Stimulated activated CD4-positive, alpha-beta T cell treated with anti-CD3 and anti-CD28 coated beads, TNF-alpha, amount 100 ng/mL, for 4 hours (primary cell): Measurements from ENCODE around the gene RABGAP1L.
"Not testable (repeated sequence)": the region's sequence is repeated elsewhere in the genome, so short reads cannot be mapped to it uniquely, and the experiment has no call there.

Experiments used
- DNase-seq, 3 experiments: peaks; one replicate each; pipeline ENCODE4 v3.0.0-alpha.2; 2020; ENCODE audit warnings: low read depth in 3 of 3

RABGAP1L gene

DNA sequence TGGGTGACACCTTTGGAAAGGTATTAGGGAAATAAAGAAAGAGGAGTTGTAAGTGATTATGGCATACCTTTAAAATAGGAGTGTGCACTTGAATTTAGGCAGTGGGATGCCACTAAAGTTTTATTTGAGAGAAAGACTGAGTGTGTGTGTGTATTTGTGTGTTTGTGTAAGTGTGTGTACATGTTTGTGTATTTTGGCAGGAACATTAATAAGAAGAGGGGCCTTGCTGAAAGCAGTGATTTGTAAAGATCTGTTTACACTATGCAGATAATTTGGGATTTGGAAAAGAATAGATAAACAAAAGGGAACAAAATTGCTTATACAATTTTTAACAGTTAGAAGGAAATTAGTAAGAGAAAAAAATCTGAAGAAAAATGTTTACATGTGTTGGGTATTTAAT, 409.2 kb downstream of the RABGAP1L start:
- DNase-seq = no peak

DNA sequence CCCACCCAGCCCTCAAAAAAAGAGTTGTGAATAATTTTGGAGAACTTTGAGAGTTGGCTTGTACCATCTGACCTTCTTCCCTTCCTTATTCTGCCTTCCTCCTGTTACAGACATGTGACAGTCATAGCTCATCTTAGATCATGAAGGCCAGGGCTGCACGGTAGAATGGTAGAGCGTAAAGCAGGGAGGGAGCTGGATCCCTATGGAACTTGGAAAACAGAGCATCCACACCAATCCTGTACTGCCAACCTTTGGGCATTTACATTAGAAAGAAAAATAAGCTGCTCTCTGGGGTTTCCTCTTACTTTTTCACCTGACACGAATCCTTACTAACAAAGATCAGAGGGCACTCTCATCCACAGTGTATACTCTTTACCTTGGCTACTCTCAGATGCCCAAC, 409.9 kb downstream of the RABGAP1L start:
- no peak for DNase-seq

DNA sequence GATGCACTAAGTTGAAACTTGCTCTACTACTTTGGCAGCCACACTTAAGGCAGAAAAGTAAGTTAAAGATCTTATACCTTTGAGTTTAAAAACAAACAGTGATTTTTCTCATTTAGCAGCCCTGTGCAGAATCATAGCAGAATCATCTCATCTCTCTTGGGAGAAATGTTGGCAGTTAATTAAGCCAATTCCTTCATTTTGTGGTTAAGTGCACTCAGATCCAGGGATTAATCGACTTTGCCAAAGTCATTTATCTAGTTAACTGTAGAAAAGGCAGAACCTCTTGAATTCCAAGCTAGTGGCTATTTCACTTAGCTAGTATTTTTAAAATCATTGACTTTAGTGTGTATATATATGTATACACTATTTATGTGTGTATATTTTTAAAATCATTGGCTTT, 413.5 kb downstream of the RABGAP1L start:
- no peak for DNase-seq

DNA sequence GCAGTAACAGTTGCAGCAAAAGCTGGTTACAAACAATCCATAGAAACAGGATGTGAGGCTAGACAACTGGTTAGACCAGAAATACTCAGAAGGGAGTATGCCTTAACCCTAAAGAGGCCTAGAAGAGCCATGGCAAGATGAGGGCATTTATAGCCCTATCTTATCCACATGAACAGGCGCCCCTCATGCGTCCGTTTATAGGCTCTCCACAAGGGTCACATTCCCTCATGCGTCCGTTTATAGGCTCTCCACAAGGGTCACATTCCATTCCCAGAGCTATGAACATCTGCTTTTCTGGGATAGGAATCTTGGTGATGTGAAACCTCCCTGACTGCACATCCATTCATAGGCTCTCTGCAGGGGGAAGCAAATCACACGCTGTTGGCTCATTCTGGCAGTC, 416.8 kb downstream of the RABGAP1L start:
- not testable (repeated sequence) for DNase-seq

DNA sequence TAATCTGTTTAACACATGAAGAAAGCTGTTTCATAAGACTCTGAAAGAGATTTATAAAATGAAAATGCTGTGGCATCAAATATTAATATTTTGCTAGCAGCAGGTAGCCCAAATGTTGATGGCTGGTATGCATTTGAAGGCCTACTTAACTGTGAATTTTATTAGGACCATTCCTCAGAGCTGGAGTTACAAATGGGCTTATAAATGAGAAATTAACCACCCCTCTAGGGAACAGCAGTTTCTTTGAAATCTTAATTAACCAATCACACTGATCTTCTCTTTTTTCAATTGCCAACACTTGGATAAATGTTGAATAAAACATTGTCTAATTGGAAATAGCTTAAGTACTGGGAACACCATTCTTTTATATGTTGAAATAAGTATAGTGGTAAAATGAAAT, 418.4 kb downstream of the RABGAP1L start:
- DNase-seq = no peak

DNA sequence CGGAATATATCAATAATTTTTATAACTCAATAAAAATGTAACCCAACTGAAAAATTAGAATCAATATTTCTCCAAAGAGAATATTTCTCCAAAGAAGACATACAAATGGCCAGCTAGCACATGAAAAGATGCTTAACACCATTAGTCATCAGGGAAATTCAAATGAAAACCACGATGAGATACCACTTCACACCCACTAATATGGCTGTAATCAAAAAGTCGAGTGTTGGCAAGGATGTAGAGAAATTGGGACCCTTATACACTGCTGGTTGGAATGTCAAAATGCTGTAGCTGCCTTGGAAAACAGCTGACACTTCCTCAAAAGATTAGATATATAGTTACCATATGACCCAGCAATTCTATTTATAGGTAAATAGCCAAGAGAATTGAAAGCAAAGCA, 421.5 kb downstream of the RABGAP1L start:
- DNase-seq = no peak

DNA sequence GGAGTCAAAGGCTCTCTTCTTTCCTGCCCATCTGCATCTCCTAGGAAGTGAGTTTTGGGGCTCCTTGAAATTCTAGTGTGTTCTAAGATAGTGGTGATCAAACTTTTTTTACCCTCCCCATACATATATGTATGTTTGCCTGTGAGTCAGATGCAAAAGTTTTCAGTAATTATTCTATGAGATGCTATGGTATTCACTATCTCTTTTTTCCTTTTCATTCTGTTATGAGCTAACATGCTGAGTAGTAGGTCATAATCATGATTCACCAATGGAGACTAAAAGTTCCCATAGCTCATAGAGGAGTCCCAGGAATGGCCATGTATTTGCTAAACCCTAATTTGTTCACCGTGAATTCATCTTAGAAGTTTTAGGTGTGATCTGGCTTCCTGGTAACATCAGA, 424.0 kb downstream of the RABGAP1L start:
- no peak for DNase-seq

DNA sequence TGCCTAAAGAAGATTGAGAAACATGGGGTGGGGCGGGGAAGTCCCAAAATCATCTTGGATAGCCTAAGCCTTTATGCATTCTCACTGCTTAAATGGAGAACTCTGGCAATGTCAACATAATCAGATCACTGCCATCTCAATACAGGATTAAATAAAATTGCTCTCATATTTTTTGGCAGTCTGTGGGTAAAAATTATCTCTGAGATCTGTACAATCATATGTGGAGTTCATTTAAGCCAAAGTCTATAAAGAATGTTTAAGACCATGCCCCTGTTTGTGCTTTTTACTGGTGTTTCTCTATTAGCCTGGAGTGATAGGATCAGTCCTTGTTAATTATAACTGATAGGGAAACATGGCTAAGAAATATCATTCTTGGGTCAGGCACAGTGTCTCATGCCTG, 424.8 kb downstream of the RABGAP1L start:
- no peak for DNase-seq

DNA sequence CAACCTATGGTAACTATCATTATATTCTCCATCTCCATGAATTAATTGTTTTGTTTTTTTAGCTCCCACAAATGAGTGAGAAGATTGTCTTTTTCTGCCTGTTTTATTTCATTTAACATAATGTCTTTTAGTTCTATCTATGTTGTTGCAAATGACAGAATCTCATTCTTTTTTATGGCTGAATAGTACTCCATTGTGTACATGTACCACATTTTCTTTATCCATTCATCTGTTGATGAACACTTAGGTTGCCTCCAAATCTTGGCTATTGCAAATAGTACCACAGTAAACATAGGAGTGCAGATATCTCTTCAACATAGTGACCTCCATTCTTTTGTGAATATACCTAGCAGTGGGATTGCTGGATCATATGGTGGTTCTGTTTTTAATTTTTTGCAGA, 429.3 kb downstream of the RABGAP1L start:
- not testable (repeated sequence) for DNase-seq

DNA sequence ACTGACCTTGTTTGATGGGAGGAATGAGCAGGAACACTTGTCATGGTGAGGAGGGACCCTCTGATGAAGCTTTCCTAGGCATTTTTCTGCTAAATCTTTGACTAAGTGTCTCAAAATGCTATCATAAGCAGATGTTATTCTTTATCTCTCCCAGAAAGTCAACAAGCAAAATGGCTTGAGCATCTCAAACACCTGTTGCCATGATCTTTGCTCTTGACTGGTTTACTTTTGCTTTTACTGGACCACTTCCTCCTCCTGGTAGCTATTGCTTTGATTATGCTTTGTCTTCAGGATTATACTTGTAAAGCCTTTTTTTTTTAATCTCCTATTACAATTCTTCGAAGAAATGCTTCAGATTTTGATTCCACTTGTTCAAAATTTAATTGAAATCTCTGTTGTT, 445.9 kb downstream of the RABGAP1L start:
- DNase-seq = no peak

DNA sequence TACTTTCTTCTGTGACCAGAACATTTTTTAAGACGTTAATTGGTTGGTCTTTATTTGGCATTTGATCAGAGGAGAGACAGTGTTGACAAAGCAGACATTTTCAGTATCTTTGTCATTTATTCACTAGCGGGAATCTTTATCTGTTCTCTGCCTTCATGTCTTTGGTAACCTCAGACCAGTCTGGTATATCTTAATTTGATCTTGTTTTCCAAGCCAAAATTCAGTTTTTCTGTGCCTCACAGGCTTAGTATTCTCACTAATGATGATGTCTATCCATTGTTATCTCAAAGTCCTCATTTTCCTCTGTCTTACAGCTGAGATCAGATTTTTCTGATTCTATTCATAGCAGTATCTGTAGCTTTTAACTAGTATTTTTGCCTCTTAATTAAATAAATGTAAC, 447.2 kb downstream of the RABGAP1L start:
- DNase-seq = no peak

DNA sequence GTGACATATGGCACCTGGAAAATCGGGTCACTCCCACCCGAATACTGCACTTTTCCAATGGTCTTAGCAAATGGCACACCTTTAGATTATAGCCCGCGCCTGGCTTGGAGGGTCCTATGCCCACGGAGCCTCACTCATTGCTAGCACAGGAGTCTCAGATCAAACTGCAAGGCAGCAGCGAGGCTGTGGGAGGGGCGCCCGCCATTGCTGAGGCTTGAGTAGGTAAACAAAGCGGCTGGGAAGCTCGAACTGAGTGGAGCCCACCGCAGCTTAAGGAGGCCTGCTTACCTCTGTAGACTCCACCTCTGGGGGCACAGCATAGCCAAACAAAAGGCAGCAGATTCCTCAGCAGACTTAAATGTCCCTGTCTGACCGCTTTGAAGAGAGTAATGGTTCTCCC, 458.6 kb downstream of the RABGAP1L start:
- not testable (repeated sequence) for DNase-seq

DNA sequence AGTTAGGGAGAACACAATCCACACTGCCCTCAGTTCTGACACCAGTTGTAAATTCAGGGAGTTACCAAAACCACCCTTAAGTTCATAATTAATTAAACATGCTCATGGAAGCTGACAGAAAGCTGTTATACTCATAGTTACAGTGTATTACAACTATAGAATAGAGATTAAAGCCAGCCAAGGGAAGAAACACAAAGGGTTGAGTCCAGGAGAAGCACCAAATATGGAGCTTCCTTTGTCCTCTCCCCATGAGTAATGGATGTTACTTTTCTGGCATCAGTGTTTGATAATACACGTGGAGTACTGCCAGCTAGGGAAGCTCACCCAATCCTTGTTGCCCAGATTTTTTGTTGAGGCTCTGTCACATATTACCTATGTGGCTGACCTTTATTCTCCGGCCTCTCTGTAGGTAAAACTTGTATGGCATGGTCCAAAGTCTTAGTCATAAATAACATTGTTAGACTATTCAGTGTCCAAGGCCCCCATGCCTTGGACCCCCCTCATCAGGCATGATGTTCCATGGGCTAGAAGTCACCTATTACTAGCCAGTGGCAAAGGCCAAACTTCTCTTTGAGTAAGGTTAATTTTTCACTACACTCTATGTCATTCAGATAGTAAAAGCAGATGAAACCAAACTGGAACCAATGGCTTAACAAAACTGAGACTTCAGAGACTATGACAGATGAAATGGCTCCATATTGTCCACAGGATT, 464.2 kb downstream of the RABGAP1L start:
- DNase-seq = no peak

DNA sequence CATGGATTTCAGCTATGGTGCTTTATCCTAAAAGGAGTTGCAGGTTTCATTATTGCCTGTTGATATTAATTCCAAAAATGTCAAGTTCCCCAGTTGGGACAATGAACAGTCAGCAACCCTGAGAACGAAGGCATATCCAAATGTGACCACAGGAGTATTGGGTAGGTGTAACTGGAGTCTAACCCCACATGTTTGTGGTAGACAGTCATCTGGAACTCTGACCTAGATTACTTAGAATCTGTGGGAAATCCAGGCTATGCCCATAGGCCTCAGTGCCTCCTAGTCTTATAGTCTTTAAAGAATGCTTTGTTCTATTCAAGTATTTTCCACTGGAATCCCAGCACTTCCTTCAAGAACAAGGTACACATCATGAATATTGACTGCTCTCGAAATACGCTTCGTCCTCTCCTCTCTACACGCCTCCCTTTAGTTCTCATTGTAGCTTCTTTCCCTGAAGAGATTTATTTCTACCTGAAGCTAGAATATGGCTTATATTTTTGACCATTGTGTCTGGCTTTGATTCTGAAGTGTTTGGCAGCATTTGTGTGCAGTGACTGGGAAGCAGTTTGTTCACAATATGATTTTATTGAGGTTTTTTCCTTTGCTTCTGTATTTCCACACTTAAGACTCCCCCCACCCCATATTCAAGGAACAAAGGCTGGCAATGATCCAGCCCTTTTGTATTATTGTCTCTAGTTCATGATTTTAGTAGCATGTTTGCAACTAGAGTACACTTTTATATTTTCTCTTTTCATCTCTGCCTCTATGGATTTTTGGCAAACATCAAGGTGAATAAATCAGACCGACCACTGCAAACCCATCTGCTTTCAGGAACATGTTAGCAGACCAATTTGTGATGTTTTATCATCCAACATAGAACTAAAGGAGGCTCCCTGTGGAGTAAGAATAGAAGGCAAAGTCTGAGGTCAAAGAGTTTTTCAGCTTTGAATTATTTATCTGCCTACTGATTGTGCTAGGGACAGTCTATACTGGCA, 467.0 kb downstream of the RABGAP1L start:
- DNase-seq = no peak

DNA sequence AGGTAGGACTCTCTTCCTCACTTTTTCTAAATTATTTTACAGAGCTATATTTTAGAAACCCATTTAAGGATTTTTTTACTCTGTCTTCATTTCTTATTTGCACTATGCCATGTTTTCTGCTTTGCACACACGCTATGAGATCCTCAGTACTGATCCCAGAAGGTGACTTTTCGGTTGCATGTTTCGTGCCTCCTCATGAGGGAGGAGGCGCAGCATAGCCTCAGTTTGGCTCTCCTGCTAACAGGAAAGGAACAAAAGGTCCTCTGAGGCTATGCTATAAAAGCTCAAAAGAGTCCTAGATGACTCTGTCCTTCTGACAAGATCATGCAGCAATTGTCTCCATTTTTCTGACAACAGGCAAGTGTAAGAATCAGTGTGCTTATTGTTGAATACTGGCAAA, 478.2 kb downstream of the RABGAP1L start:
- DNase-seq = no peak

DNA sequence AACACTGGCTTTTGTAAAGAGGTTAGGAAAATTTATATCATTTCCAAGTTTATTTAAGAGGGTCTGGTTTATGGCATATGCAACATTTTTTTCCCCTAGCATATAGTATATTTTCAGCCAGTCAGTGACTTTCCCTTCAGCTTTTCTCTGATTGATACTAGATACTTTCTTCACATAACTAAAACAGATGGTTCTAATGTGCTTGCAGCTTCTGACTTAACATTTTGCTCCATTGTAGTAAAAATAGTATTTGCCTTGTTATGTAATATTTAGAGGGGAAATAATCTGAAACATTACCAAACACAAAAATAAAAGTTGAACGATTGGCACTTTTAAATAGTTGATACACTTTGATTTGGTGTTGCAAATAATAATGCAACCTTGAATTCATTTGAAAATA, 480.1 kb downstream of the RABGAP1L start:
- DNase-seq = no peak

DNA sequence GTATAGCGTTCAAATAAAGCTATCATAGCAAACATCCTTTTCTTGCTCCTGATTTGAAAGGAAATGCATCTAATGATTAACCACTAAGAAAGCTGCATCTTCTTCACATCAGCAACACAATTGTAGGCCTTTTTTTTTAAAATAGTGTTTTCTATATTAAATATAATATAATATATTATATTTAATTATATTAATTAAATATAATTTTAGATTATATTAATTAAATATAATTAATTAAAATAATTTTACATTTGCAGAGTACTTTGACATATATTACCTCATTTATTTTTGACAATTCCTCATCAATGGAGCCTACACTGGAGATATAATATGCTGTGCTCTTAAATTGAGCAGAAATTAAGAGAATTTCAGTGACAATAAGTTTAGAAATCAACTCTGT, 481.5 kb downstream of the RABGAP1L start:
- DNase-seq = no peak

DNA sequence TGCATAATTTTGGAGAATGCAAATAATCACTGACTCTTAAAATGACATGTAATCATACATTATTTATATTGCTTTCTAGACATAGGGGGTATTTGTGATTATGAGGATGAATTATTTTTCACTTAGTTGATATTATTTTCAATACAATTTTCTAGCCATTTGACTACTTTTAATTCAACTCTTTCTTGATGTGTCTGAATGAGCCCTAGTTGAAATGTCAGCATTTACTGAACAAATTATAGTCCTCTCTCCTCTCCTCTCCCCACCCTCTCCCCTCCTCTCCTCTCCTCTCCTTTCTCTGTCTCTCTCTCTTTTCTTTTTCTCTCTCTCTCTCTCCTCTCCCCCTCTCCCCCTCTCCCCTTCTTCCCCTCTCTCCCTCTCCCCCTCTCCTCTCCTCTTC, 483.1 kb downstream of the RABGAP1L start:
- no peak for DNase-seq

DNA sequence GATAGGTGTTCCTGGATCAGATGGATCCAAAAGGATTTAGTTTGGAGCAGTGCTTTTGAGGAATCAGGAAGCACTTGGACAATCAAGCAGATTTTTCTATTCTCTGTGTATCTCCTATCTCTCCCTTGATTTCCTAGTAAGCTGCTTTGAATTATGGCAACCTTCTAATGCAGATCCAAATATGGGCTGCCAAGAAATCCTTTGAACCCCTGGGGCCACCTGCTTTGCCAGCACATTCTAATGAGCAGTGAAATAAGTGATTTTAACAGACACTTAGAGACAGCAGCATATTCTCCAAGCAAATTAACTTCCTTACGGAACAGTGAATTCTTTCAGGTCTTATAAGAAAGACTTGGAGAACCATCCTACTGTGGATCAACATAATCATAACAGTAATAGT, 483.9 kb downstream of the RABGAP1L start:
- no peak for DNase-seq

DNA sequence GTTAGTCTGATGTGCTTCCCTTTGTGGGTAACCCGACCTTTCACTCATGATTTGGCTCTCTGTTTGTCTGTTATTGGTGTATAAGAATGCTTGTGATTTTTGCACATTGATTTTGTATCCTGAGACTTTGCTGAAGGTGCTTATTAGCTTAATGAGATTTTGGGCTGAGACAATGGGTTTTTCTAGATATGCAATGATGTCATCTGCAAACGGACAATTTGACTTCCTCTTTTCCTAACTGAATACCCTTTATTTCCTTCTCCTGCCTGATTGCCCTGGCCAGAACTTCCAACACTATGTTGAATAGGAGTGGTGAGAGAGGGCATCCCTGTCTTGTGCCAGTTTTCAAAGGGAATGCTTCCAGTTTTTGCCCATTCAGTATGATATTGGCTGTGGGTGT, 490.3 kb downstream of the RABGAP1L start:
- DNase-seq = not testable (repeated sequence)

DNA sequence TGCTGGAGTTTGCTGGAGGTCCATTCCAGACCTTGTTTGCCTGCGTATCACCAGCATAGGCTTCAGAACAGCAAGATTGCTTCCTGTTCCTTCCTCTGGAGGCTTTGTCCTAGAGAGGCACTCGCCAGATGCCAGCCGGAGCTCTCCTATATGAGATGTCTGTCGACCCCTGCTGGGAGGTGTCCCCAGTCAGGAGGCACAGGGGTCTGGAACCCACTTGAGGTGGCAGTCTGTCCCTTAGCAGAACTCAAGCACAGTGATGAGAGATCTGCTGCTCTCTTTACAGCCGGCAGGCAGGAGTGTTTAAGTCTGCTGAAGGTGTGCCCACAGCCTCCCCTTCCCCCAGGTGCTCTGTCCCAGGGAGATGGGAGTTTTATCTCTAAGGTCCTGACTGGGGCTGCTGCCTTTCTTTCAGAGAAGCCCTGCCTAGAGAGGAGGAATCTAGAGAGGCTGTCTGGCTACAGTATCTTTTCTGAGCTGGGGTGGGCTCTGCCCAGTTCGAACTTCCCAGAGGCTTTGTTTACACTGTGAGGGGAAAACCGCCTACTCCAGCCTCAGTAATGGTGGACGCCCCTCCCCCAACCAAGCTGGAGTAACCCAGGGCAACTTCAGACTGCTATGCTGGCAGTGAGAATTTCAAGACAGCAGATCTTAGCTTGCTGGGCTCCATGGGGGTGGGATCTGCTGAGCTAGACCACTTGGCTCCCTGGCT, 493.4 kb downstream of the RABGAP1L start:
- DNase-seq = no peak

DNA sequence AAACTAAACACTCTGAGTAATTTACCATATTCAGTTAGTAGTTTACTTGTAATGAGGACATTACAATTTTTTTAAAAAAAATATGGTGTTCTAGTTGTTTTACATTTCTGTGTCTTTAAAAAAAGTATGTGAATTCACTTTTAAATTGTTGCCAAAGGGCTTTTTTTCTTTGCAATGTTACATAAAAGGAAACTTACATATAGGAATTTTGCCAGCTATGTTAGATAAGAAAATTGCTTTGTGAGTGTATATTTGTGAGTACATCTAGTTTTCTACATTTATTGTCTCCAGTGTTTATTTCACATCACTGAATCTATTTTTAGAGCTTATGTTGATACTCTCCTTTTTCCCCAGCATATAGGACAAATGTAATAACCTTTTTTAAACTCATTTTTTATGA, 495.2 kb downstream of the RABGAP1L start:
- DNase-seq = no peak
